Fibroblast of the aortic adventitia (primary cell): ENCODE data around the gene FCF1. TPM values are rescaled to one million over a fixed set of nuclear protein-coding genes. Genes with fewer than 3 reads are reported as not detected.

Experiments
- DNase-seq: peaks from one replicate; pipeline ENCODE4 v3.0.0-alpha.2; 2010; ENCODE audit warnings: low read depth
- H3K4me3 ChIP-seq: 2 replicates; pipeline ENCODE4 v1.5.1; 2011; ENCODE audit warnings: low read depth, mild to moderate bottlenecking, control low read depth, low read length, moderate library complexity
- CTCF ChIP-seq: IDR thresholded peaks from 2 replicates; pipeline ENCODE4 v1.5.1; 2011; ENCODE audit warnings: mild to moderate bottlenecking, low read length, control low read depth, inconsistent platforms; ENCODE audit not compliant: insufficient read depth
- total RNA-seq: library from RNA; depleted of rRNA; stranded (reverse); fragments of >200 nt; gene quantifications from 2 replicates; pipeline ENCODE4 v1.2.3, GENCODE V29; 2012; ENCODE audit warnings: low replicate concordance

The FCF1 gene
- total RNA-seq, 1 donor: 52.2 TPM

DNA sequence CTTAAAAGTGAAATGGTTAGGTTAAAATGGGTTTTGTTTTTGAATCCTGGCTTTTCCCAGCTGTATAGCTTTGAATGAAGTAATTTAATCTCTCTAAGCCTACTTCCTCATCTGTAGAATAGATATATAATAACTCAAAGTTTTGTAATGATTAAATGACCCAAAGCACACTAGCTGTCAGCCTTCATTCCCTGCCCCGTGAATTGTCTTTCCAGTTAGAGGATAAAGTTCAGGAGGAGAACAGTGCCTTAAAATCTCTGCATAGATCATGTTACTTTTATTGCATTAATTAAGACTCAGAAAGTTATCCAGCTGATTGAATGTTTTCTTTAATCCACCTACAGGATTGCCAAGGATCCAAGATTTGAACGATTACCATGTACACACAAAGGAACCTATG is 19.4 kb downstream of the FCF1 start:
- no peak overlapping the region for H3K4me3 ChIP-seq
- no peak for TF ChIP-seq CTCF
- DNase-seq: no peak

- no peak for DNase-seq
- no peak for TF ChIP-seq CTCF
- no peak overlapping the region for H3K4me3 ChIP-seq
Observed at GRCh38 chr14:74733221-74733620, 20.3 kb downstream of the FCF1 start.

DNA sequence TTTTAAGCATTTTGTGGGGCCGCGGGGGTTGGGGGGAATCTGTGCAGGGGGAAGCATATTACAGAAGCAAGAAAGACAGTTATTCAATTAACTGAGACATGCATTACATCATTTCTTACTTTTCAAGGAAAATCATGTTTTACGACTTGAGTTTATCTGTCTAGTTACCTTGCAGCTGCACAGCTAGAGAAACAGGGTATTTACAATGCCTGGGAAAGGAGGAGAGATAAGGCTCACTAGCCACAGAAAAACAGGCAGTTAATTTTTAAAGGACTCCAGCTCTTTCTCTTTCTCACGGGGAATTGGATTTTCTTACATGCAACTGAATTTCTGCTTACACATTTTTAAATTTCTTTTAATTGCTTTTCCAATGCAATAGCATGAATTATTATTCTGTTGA is 22.2 kb downstream of the FCF1 start:
- DNase-seq: no peak
- H3K4me3 ChIP-seq: no peak overlapping the region
- TF ChIP-seq CTCF: no peak

GRCh38 chr14:74737753-74738325 is 24.9 kb downstream of the FCF1 start:
- H3K4me3 ChIP-seq: no peak overlapping the region
- DNase-seq: no peak

GRCh38 chr14:74739293-74740030 is 26.5 kb downstream of the FCF1 start:
- TF ChIP-seq CTCF: no peak
- H3K4me3 ChIP-seq: no peak overlapping the region
- DNase-seq: no peak

More at GRCh38 chr14:74737753-74738325, 24.9 kb downstream of the FCF1 start:
- TF ChIP-seq CTCF: no peak

- no peak for TF ChIP-seq CTCF
- no peak for DNase-seq
Observed at GRCh38 chr14:74747237-74747636, 34.3 kb downstream of the FCF1 start.

GRCh38 chr14:74754157-74754556 is 41.2 kb downstream of the FCF1 start:
- no peak for DNase-seq
- no peak overlapping the region for H3K4me3 ChIP-seq

More at GRCh38 chr14:74747237-74747636, 34.3 kb downstream of the FCF1 start:
- no peak overlapping the region for H3K4me3 ChIP-seq

More at GRCh38 chr14:74754157-74754556, 41.2 kb downstream of the FCF1 start:
- no peak for TF ChIP-seq CTCF
